Right ventricle myocardium inferior (tissue), 1 donor: ENCODE measurements around the gene FBXO9. TPM values are rescaled to one million over a fixed set of nuclear protein-coding genes. Genes with fewer than 3 reads are reported as not detected.

Experiments
- ATAC-seq: fragments of 200-7000 bp; cut with Tn5 transposase; one replicate; pipeline ENCODE4 v1.9.1; 2020; ENCODE audit warnings: mild to moderate bottlenecking, moderate library complexity
- DNase-seq: peaks from one replicate; pipeline ENCODE4 v3.0.0; 2021; ENCODE audit errors: missing footprints
- intact Hi-C: fragments of 100-400 bp; cut with DNase I; formaldehyde crosslinking; loops from one replicate; pipeline ENCODE4 v1.11.0; 2022
- long read RNA-seq: library from polyadenylated mRNA; unstranded; transcript quantifications from one replicate; pipeline ENCODE4 v2.0.0, GENCODE V29; 2021
- total RNA-seq: library from RNA; stranded (reverse); fragmentation: NEBNext Ultra II Directional; extraction: Animal tissue kit (Norgen Biotek cat#: 25700); gene quantifications from one replicate; pipeline ENCODE4 v1.2.1, GENCODE V29; 2021
- donor health status: DM: no; HTN: yes; CAD: no; lungs with severe emphysema.

FBXO9 gene
- 54.7 TPM for total RNA-seq
- long read RNA-seq, transcript FBXO9-202 (13 exons, 3,418 nt) = major isoform, 21 of 28 reads
- long read RNA-seq, partial matches to known transcripts = 2 of 28 reads
- long read RNA-seq, other reads (novel, unspliced or antisense) = 5 of 28 reads

DNA sequence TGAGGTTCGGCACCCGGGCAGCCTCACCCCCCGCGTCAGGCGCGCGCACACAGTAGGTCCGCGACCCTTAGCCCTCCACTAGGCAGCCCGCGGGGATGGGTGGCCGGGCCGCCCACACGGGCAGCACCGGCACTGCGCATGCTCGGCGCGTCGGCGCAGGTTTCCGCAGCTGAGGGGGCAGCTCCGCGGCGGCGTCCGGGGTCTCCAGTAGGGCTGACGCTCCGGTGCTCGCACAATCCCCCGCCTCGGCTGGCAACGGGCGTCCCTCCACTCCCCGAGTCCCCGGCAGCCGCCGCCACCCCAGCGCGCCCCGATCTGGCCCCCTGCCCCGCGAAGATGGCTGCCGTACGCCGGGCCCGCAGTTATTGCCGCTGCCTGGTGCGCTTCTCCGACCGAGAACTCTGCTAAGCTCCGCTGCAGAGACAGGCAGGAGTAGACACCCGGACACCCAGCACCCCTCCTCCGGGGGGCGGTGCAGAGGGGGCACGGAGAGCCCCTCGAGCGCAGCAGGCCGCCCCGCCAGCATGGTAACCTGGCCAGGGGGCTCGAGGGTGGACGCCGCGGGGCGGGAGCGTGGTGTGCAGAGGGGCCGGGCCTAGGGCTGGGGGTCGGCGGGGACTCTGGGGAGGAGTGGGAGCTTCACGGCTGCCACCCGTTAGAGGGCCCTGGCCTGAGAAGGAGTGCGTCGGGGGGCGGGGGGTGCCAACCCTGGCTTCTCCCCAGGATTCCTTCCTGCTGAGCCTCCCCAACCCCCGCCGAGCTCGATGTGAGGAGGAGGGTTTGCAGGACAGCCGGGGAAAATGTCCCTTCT, at the start of gene FBXO9:
Gene FBXO9, plus strand, starts transcription at position 139 of the 811 bp plus-strand sequence. Its CDS starts 386 bp downstream, at position 525.
- ATAC-seq (peak; percentile 78), DNase-seq (peak; percentile 86)
- intact Hi-C loops = no loop called here

DNA sequence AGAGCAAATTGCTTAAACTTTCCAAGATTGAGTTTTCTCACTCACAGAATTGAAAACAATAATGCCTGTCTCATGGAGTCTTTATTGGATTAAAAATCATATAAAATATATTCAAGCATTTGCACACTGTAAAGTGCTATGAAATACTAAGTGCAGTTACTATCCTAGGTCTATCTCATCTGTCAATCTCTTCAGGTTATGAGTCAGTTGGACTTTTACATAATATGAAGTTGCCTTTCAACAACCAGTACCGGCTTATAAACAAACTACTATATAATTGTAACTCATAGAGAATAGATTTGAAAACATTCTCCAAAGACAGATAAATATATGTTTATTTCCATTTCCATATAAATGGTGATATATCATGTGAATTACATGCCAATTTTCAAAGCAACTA, 49.7 kb upstream of the FBXO9 start:
- no peak for ATAC-seq
- intact Hi-C loops = no loop called here
- DNase-seq = no peak

DNA sequence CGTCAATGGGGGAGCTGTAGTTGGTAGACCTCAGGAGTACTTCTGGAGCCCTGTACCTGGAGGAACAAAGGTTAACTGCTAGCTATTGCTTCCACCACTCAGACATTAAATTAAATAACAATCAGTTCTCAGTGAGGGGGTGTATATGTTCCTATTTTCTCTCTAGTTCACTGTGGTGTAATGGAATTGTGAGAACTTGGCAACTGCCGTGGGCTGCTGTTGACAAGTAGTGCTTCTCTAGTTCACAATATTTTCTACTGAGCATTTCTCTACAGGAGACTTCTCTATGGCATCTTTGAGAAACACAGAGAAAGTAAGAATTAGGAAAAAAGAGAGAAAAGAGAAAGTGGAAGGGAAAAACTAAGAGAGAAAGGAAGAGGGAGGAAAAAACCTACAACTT, 46.8 kb upstream of the FBXO9 start:
- DNase-seq (no peak), ATAC-seq (no peak)
- intact Hi-C loops = no loop called here

DNA sequence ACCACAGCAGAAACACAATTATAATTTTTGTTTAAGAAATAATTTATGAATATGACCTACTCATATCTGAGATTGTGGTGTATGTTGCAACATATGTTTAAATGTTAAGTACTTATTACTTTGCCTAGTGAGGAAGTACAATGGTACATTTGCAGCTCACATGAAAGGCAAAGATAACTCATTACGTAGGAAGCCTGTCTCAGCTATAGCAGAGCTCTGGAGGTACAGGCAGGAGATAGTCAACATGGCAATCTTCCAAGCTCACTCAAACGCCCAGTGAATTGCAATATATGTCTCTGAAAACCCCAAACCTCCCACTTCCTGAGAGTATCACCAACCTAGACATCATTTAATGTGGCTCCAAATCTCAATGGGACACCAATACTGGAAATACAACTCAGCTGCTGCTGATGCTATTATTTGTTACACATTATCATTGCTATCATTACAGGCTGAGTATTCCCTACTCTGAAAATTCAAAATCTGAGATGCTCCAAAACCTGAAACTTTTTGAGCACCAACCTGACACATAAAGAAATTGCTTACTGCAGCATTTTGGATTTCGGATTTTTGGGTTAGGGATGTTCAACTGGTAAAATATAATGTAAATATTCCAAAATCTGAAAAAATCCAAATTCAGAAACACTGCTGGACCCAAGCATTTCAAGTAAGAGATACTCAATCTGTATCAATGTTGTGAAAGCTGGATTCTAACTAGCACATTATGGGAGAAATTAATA, 45.0 kb upstream of the FBXO9 start:
- ATAC-seq (no peak), DNase-seq (no peak)
- intact Hi-C loops = no loop called here

DNA sequence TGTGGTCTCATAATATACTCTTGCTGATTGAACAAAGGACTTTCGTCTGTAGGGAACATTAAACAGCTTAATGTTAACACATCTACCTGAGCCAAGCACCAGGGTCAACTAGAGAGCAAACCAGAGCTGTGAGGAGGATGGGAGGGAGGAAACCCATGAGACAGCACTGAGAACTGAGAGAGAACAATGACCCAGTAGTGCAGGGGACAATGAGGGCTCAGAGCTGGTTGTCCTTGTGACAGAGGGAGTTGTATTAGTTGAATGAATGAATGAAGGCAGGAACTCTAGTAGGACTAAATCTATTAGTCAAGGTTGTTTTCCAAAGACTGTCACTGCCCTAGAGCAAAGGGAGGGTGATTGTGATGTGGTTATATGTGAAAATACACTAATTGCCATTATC, 41.9 kb upstream of the FBXO9 start:
- intact Hi-C loops = no loop called here

DNA sequence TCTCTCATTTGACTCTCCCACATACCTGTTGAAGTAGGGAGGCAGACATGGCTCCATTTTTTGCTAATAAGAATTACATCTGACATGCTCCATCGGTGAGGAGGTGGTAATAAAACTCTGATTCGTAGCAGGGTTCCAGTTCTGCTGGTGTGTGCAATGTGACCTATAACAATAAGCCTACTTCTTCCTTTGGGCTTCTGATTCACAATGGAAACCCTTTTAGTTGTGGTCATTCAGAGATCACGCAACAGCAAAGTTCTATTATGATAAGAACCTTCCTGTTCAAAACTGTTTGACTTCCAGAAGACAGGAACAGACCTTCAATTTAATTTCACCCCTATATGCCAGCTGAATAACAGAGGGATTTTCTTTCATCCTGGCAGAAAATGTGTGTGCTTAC, 38.7 kb upstream of the FBXO9 start:
- ATAC-seq = no peak
- intact Hi-C loops = no loop called here

More for the DNA sequence above, 41.9 kb upstream of the FBXO9 start:
- DNase-seq = no peak
- ATAC-seq = no peak

DNA sequence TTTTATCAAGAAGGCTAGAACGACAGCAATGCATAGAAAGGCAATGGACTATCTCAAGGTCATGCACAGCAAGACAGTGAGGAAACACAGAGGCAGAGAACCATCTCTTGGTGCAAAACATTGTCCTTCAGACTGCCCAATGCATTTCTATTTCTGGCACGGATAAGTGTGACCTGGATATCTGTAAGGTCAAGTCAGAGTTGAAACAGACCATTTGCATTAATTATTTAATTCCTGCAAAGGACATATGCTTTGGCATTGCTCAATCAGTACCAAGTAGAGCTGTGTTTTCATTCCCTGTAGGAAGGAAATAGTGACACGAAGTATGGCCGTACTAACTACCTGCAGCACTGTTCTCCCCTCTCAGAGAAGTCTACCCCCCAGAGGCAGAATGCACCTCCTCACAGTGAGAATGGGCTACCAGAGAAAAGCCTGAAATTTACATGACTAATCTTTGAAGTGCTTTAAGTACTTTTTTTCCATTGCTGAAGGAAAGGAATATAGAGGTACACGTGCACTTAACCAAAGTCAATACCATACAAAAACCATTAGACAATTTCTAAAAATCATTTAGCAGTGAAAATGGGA, 38.0 kb upstream of the FBXO9 start:
- intact Hi-C loops = no loop called here
- ATAC-seq (no peak), DNase-seq (no peak)

More for the DNA sequence above, 38.7 kb upstream of the FBXO9 start:
- DNase-seq = no peak

DNA sequence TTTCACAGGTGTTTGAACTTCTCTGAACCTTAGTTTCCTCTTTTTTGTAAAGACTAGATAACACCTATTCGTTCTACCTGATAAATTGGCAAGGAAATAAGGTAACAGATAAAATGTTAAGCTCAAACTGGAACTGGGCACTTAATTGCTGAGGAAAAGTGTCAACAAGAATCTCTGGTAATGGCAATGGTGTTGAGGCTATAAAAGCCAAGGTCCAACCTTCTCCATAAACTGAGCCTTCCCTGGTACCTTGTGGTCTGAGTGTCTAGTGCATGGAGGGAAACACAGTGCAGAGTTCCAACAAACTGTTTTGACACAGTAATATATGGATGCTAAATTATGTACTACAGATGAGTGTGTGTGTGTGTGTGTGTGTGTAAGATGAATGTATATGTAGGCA, 36.7 kb upstream of the FBXO9 start:
- intact Hi-C loops = no loop called here
- ATAC-seq = no peak
- no peak for DNase-seq

DNA sequence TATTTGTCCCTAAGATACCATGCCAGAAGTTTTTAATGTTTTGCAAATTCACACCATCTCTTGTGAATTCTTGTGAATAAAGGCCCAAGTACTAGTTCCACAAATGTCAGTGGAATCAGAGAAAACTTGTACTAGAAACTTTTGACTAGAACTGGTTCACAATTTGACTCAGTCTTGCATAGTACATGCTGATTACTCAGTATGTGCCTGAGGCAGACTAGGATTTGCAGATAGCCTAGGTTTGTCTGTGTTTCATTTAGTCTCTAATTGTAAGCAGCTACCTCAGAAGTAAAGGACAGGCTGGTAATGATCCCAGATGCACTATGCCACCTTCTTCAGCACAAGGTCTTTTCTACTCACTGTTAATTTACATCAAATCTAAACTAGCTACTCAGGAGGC, 35.9 kb upstream of the FBXO9 start:
- ATAC-seq (no peak), DNase-seq (no peak)
- intact Hi-C loops = no loop called here

DNA sequence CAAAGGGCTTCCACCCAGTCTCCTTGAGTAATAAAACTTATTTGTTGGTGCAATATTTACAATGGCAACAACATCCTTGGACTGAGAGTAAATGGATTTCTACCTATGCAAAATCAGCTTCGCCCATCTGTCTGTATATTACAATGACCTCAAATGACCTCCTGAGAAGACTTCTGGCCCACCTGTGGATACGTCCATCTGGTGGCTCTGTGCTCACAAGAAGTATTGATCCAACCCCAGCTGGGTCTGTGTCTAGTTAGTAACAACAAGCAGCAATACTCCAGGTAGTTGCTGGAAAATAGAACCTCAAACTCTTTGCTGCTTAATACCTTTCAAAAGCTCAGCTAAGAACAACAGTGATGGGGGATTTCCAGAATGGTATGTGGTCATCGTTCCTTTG, 35.4 kb upstream of the FBXO9 start:
- intact Hi-C loops = no loop called here
- DNase-seq = no peak
- ATAC-seq = no peak

DNA sequence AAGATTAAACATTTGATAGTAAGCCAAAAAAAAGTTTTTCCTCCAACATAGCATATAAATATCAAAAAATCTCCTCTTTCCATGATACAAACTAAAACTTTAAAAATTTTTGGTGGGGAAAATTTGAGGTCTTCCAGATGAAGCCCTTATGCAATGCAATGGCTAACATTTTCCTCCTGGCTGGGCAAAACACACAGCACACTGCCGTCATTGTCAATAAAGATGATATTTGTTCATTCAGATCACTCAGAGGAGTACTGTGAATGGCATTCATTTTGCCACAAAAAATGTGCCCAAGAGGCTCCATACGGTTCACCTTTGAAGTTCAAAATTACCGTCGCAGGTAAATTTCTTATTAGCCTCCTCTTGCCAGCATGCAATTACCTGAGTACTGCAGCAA, 33.9 kb upstream of the FBXO9 start:
- intact Hi-C loops = no loop called here
- no peak for ATAC-seq
- no peak for DNase-seq

DNA sequence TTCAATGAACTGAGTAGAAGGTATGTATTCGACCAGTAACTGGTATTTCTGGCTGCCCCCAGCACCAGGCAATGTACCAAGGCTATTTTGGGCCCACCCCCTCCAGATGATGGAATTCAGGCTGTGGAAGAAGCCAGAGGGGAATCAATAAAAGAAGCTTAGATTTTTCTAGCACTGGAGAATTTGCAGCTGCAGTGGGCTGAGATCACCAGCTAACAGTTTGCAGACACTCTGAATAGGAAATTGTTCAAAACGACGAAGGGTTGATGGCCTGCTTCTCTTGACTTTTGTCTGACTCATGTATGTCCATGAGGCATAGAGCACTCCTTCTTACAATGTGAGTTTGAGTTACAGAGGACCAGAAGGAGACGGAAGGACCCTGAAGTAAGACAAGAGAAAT, 32.4 kb upstream of the FBXO9 start:
- ATAC-seq = no peak
- DNase-seq = no peak
- intact Hi-C loops = no loop called here

DNA sequence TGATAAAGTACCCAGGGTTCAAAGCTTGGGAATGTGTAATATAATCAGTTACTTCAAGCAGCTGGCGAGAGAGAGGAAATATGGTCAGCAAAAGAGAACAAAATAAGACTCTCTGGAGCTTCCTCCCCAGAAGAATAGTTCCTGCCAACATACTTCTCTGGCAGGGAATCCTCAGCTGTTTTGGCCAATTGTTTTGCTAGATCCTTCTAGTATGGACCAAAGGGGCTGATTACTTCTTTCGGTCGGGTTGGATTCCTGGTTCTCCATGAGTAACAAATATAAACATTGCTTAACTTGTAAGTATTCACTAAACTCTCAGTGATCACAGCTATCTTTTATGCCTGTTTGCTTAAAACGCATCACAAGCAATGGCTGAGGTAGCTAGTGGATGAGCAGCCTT, 31.4 kb upstream of the FBXO9 start:
- no peak for DNase-seq

DNA sequence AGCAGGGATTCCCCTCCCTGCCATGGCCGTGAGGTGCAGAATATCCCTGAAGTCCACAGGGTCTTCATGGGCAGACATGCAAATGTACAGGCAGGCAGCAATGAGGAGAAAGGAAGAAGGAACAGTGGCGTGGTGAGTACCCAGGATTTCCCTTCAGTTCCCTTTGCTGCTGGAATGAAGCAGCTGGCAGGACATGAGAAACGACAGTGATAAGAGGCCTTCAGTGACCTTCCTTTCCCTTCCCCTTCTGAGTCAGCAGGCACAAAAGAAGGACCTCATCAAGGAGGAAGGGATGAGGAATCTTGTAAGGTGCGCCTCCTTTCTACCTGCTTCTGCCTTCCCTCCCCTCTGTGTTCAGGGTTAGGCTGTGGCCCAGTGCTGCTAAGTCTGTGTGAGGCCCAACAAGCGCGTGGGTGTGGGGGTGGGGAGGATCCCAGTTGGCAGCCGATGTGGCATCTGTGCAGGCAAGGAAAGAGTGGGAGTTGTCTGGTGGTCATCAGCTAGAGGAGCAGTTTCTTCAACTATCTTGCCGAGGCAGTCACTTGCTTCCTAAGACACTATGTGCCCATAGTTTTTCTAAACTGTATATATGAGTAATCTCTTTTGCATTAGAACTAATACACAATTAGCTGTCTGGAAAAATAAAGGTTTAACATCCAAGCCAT, 29.5 kb upstream of the FBXO9 start:
- DNase-seq = no peak
- no peak for ATAC-seq
- intact Hi-C loops = no loop called here

More for the DNA sequence above, 31.4 kb upstream of the FBXO9 start:
- intact Hi-C loops = no loop called here
- peak; percentile 59 for ATAC-seq

DNA sequence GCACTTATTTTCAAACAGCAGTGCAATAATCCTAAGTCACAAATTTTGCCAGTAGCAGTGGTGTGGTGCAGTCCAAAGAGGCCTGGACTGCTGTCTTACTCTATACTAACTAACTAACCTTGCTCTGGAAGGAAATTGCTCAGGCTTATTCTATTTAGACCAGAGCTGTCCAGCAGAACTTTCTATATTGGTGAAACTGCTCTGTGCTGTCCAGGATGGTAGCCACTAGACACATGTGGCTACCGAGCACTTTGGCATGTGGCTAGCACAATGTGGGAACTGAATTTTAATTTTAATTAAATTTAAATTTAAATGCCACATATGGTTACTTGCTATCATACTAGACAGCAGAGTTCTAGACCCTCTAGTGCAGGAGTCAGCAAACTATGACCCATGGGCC, 27.1 kb upstream of the FBXO9 start:
- DNase-seq (no peak), ATAC-seq (no peak)
- intact Hi-C loops = no loop called here

DNA sequence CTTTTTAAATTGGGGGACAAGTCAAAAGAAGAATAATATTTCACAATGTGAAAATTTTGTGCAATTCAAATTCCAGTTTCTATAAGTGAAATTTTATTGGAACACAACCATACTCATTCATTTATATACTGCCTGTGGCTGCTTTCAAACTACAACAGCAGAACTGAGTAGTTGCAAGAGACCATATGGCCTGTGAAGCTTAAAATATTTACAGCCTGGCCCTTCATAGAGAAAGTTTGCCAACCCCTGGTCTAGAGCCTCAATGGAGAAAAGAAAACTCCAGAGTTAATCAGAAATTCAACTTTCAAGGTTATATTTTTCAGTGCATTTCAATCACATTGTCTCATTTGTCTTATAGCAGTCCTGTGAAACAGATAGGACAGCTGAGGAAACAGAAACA, 26.6 kb upstream of the FBXO9 start:
- intact Hi-C loops = no loop called here
- ATAC-seq (no peak), DNase-seq (no peak)

DNA sequence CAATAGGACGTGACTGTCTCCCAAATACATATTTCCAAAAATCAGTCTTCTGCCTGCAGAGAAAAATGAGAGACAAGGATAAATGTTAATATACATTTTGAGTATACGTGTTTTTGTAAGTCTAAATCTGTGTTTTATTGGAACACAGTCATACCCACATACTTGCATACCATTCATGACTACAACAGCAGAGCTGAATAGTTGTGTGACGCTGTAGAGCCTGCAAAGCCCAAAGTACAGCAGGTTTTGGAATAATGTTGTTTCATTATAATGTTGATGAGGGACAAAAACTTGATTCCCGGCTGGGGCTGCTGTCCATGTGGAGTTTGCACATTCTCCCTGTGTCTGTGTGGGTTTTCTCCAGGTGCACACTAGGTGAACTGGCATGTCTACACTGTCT, 23.8 kb upstream of the FBXO9 start:
- no peak for ATAC-seq
- no peak for DNase-seq
- intact Hi-C loops = loop anchor here (5.0 kb wide), 1 partner anchor 44 kb away; the partner anchor contains the start of gene GSTA4

DNA sequence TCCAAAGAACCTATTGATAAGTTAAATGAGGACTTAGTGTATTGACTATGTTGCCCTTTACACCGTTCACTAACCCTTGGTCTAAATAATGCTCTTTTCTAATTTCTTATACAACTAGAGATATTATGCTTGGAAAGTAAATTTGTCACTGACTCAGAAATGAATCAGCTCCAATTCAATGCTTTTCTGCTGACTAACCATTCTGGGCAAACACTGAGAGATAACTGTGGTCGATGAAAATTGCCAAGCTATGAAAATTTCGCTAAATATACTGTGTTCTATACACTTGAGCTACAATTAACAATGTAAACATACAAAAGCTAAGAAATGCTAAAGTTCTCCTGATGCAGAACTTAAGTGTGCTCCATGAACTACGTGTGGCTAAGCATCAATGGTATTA, 23.1 kb upstream of the FBXO9 start:
- DNase-seq = no peak
- intact Hi-C loops = loop anchor here (5.0 kb wide), 1 partner anchor 45 kb away; the partner anchor contains the start of gene GSTA4

DNA sequence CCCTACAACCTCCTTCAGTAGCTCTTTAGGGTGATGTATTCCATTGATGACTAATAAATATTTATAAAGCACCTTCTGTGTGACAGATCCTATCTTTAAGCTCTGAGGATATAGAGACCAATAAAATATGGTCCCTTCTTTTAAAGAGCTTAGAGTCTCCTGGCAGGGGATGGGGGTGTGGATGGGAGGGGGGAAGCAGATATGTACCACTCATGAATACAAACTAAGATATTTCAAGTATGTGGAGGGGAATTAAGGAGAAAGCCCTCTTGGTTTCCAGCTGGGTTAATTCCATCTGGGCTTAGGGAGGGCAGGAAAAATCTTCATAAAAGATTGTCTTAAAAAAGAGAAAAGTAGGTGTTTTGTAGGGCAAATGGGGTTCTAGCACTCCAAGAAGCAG, 21.6 kb upstream of the FBXO9 start:
- DNase-seq (no peak), ATAC-seq (no peak)
- intact Hi-C loops = loop anchor here (5.0 kb wide), 1 partner anchor 46 kb away; the partner anchor contains the start of gene GSTA4

More for the DNA sequence above, 23.1 kb upstream of the FBXO9 start:
- ATAC-seq = no peak
